Neural cell (in vitro differentiated cells): ENCODE results near the gene RPP30. TPM values are rescaled to one million over a fixed set of nuclear protein-coding genes. Genes with fewer than 3 reads are reported as not detected.

ENCODE experiments used
- H2AFZ ChIP-seq: fragments of 200-600, 300-800 bp; sonication (generic), shearing (Covaris generic); 2 replicates; pipeline ENCODE4 v1.6.0; 2014; ENCODE audit warnings: low read depth, mild to moderate bottlenecking, antibody characterized with exemption, low read length, moderate library complexity
- H3F3A ChIP-seq: fragments of 200-600 bp; shearing (Covaris generic); 2 replicates; pipeline ENCODE4 v1.6.1; 2016; ENCODE audit warnings: mild to moderate bottlenecking, moderate library complexity, mixed read lengths, antibody characterized with exemption, low read length; ENCODE audit not compliant: insufficient read depth, poor library complexity, severe bottlenecking
- H3K27ac ChIP-seq: fragments of 200-600, 300-800 bp; sonication (generic), shearing (Covaris generic); 2 replicates; pipeline ENCODE4 v1.5.1; 2014; ENCODE audit warnings: mild to moderate bottlenecking, low read length, moderate library complexity
- H3K27me3 ChIP-seq: fragments of 300-800, 200-600 bp; sonication (generic), shearing (Covaris generic); 2 replicates; pipeline ENCODE4 v1.6.0; 2014; ENCODE audit warnings: mild to moderate bottlenecking, low read depth, low read length, moderate library complexity; ENCODE audit not compliant: insufficient read depth
- H3K36me3 ChIP-seq: fragments of 300-800, 200-600 bp; sonication (generic), shearing (Covaris generic); 2 replicates; pipeline ENCODE4 v1.5.1; 2014; ENCODE audit warnings: mild to moderate bottlenecking, antibody characterized with exemption, low read length, moderate library complexity; ENCODE audit not compliant: insufficient read depth
- H3K4me2 ChIP-seq: fragments of 300-800, 200-600 bp; sonication (generic), shearing (Covaris generic); 2 replicates; pipeline ENCODE4 v1.6.0; 2014; ENCODE audit warnings: mild to moderate bottlenecking, low read length
- H3K4me3 ChIP-seq: fragments of 300-800, 200-600 bp; sonication (generic), shearing (Covaris generic); 2 replicates; pipeline ENCODE4 v1.5.1; 2014; ENCODE audit warnings: mild to moderate bottlenecking, low read length, moderate library complexity
- H3K79me2 ChIP-seq: fragments of 200-600 bp; shearing (Covaris generic); replicated peaks from 2 replicates; pipeline ENCODE4 v1.6.0; 2014; ENCODE audit warnings: mild to moderate bottlenecking, low read length, moderate library complexity; ENCODE audit not compliant: insufficient read depth
- H3K9ac ChIP-seq: fragments of 300-800, 200-600 bp; sonication (generic), shearing (Covaris generic); 2 replicates; pipeline ENCODE4 v1.6.1; 2016; ENCODE audit warnings: mild to moderate bottlenecking, low read length, mixed read lengths
- H3K9me2 ChIP-seq: fragments of 200-600 bp; shearing (Covaris generic); 2 replicates; pipeline ENCODE4 v1.6.1; 2016; ENCODE audit warnings: mild to moderate bottlenecking, low read length, mixed read lengths; ENCODE audit not compliant: insufficient read depth
- H3K9me3 ChIP-seq: fragments of 200-600, 300-800 bp; sonication (generic), shearing (Covaris generic); 2 replicates; pipeline ENCODE4 v1.6.1; 2016; ENCODE audit warnings: mild to moderate bottlenecking, mixed run types, low read length, moderate library complexity, mixed read lengths
- H4K20me1 ChIP-seq: fragments of 200-600 bp; shearing (Covaris generic); 2 replicates; pipeline ENCODE4 v1.6.1; 2016; ENCODE audit warnings: mild to moderate bottlenecking, mixed run types; ENCODE audit not compliant: insufficient read depth
- CTCF ChIP-seq: fragments of 450-650 bp; IDR thresholded peaks from 2 replicates; pipeline ENCODE4 v1.5.1; 2014; ENCODE audit warnings: antibody characterized with exemption, mild to moderate bottlenecking, moderate library complexity; ENCODE audit not compliant: poor library complexity, severe bottlenecking
- EP300 ChIP-seq: fragments of 450-650 bp; conservative IDR thresholded peaks from 2 replicates; pipeline ENCODE4 v1.6.1; 2014; ENCODE audit warnings: antibody characterized with exemption, mild to moderate bottlenecking, moderate library complexity; ENCODE audit not compliant: poor library complexity, severe bottlenecking
- EZH2 ChIP-seq: fragments of 200-600, 300-800 bp; shearing (Covaris generic), sonication (generic); IDR thresholded peaks from 2 replicates; pipeline ENCODE4 v1.6.1; 2014; ENCODE audit warnings: antibody characterized with exemption, low read length, borderline replicate concordance, mild to moderate bottlenecking; ENCODE audit not compliant: insufficient read depth, poor library complexity, severe bottlenecking
- MXI1 ChIP-seq: fragments of 450-650 bp; conservative IDR thresholded peaks from 2 replicates; pipeline ENCODE4 v1.6.1; 2014; ENCODE audit warnings: antibody characterized with exemption, mild to moderate bottlenecking; ENCODE audit not compliant: poor library complexity, severe bottlenecking
- POLR2AphosphoS5 ChIP-seq: IDR thresholded peaks from 2 replicates; pipeline ENCODE4 v1.6.1; 2012
- RAD21 ChIP-seq: fragments of 450-650 bp; conservative IDR thresholded peaks from 2 replicates; pipeline ENCODE4 v1.6.1; 2014; ENCODE audit warnings: antibody characterized with exemption, mild to moderate bottlenecking, moderate library complexity
- REST ChIP-seq: IDR thresholded peaks from 2 replicates; pipeline ENCODE4 v1.6.1; 2012; ENCODE audit warnings: borderline replicate concordance
- SMC3 ChIP-seq: fragments of 450-650 bp; conservative IDR thresholded peaks from 2 replicates; pipeline ENCODE4 v1.6.1; 2014; ENCODE audit warnings: antibody characterized with exemption, mild to moderate bottlenecking, moderate library complexity; ENCODE audit not compliant: poor library complexity
- TAF1 ChIP-seq: IDR thresholded peaks from 2 replicates; pipeline ENCODE4 v1.6.1; 2012; ENCODE audit warnings: low read depth
- polyA plus RNA-seq: library from polyadenylated mRNA; depleted of rRNA; stranded (reverse); fragments of >200 nt; gene quantifications from 2 replicates; pipeline ENCODE4 v1.2.3, GENCODE V29; 2014

RPP30 gene
- polyA plus RNA-seq, 1 donor from 2014 or later, result 86.5 TPM

GRCh38 chr10:90859321-90859751 is 12.4 kb upstream of the RPP30 start:
- TF ChIP-seq CTCF (no peak), EP300 (no peak), MXI1 (no peak)
- Histone ChIP-seq H3K9ac (no peak overlapping the region), H3K27me3 (peaks cover 48% of the 10 kb centered on the region), H3K4me2 (no peak overlapping the region), H3K27ac (no peak overlapping the region), H4K20me1 (no peaks in the 10 kb centered on the region), H3K4me3 (no peak overlapping the region), H3K36me3 (no peaks in the 10 kb centered on the region), H3F3A (no peaks in the 10 kb centered on the region), H3K79me2 (no peaks in the 10 kb centered on the region), H3K9me2 (no peaks in the 10 kb centered on the region), H3K9me3 (no peaks in the 10 kb centered on the region), H2AFZ (no peak overlapping the region)

GRCh38 chr10:90860790-90861189 is 11.0 kb upstream of the RPP30 start:
- H2AFZ ChIP-seq, result no peak overlapping the region
- H3K36me3 ChIP-seq, result no peaks in the 10 kb centered on the region
- H3K4me3 ChIP-seq, result no peak overlapping the region
- H3K27me3 ChIP-seq, result peaks cover 35% of the 10 kb centered on the region
- H3K4me2 ChIP-seq, result no peak overlapping the region
- TF ChIP-seq MXI1, result no peak
- no peak for TF ChIP-seq SMC3
- no peak for TF ChIP-seq RAD21
- no peak for TF ChIP-seq EP300
- TF ChIP-seq TAF1, result no peak
- no peak for TF ChIP-seq REST
- TF ChIP-seq EZH2, result no peak
- no peak for TF ChIP-seq POLR2AphosphoS5
- no peaks in the 10 kb centered on the region for H4K20me1 ChIP-seq
- no peaks in the 10 kb centered on the region for H3K9me2 ChIP-seq
- no peak overlapping the region for H3K27ac ChIP-seq
- no peaks in the 10 kb centered on the region for H3F3A ChIP-seq
- no peaks in the 10 kb centered on the region for H3K79me2 ChIP-seq
- no peaks in the 10 kb centered on the region for H3K9me3 ChIP-seq
- no peak overlapping the region for H3K9ac ChIP-seq
